HG03097 (cell line): ENCODE data around the gene PFN1.

Experiments used
- ATAC-seq: cut with Tn5 transposase; IDR thresholded peaks from one replicate; pipeline ENCODE4 v1.9.1; 2021; ENCODE audit not compliant: unreplicated experiment, low FRiP score

Gene PFN1

DNA sequence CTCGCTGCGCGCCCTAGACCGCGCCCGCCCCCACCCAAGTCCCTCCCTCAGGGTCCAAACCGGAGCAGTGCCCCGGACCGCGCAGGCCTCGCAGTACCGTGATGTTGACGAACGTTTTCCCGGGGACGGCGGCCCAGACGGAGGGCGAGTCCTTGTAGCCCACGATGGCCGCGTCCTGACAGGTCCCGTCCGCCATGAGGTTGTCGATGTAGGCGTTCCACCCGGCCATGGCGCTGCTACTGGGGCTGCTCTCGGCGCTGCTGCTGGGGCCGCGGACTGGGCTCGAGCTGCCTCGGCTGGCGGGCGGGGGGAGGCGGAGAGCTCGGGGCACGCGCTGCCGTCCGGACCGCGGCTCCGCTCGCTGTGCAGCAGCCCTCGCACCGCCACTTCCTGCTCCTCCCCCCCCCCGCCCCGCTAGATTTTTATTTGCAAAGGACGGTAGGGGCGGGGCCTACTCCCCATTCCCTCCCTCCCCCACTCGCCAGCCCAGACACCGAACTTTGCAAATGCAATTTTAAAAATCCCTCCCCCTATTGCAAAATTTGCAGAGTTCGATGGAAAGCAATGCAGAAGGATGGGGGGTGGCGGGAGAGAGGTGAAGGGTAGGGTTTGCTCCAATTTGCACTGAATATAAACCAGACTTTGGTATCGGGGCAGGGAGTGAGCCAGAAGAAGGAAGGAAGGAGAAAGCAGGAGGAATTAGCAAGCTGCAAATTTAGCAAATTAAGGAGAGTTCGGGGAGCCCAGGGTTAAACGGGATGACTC, at the start of gene PFN1:
PFN1 (minus strand) TSS at position 365 of the 765 bp plus-strand sequence; CDS start at position 229, 136 bp downstream.
- peak; percentile 8 for ATAC-seq

DNA sequence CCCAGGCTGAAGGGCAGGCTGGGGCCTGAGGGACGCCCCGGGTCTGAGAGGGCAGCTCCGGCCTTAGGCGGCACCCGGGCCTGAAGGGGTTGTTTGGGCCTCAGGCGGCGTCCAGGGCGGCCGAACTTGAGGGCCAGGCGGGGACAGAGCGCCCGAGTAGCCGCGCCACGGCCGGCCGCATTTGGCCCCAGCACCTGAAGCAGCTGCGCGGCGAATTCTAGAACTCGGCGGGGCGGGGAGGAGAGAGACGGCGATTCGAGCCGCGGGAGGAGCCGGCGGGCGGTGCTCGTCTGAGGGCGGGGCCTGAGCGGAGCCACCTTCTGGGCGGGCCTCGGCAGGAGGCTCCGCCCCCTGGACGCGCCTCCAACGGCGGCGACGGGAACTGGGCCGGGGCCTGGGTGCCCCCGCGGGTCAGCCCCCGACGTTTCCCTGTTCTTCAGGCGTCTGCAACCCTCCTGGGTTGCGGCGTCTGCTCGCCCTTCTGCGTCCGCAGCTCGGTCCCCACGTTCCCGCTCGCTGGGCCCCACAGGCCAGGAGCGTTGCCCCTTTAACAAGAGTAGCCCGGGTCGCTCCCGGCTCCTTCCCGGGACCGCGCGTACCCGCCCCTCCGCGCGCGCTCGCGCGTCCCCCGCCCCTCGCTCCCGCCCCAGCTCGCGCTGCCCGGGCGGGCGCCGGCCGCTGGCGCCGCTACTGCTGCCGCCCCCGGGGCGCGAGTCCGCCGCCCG, 49.1 kb upstream of the PFN1 start, which contains the start of the genes INCA1 and KIF1C:
INCA1 (minus strand) TSS at position 221 of the 725 bp plus-strand sequence. CDS start 3,085 bp downstream, outside the sequence.
KIF1C (plus strand) TSS at position 649 of the 725 bp plus-strand sequence. CDS start 2,297 bp downstream, outside the sequence.
- ATAC-seq = peak; percentile 81

DNA sequence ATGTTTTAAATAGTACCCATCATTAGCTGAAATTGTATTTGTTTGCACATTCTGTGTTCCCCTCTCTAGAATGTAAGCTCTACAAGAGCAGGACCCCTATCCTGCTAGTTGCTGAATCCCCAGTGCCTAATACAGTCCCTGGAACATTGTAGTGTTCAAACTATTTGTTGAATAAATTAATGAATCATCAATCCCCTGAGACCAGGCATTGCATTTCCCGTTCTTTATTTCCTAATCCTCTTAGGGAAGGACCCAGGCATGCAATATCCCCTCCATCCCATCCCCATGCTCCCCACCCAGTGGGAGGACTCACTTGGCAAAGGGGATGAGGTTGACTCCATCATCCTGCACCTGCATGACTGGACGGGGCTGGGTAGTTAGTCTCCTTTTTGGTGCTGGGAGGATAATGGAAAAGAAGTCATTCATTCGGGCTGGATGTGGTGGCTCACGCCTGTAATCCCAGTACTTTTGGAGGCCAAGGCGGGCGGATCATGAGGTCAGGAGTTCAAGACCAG, 45.8 kb upstream of the PFN1 start:
- ATAC-seq = no peak

DNA sequence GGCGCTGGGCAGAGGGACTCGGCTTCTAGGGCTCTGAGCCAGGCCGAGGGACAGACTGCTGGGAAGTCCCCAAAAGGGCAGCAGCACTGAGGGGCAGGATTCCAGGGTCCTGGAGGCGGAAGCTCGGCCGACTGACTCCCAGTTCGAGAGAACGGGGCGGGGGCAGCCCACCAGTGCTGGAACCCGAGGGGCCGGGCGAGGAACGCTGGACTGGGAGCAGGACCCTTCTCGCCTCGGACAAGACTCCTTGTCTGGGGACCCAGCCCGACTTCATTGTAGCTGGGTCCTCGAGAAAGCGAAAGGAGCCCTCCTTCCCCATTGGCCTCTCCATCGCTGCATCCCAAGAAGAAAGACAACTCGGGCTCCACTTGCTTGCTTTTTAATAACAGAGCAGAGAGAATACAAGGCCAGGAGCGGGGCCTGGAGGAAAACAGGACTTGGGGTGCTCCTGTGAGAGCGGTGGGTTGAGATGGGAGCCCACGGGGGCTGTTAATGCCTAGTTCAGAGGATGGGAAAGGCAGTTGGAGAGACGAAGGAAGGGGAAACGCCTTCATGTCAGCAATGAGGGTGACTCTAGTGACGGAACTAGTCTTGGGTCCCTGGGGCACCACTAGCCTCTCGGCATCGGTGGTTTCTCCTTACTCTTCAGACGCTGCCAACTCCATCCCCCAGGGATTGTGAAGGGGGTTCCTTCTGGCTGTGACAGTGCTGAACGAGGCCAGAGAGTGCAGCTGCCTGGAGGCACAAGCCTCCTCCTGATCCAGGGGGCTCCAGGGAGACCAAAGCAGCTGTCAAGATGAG, 39.6 kb upstream of the PFN1 start:
- ATAC-seq = peak; percentile 11

DNA sequence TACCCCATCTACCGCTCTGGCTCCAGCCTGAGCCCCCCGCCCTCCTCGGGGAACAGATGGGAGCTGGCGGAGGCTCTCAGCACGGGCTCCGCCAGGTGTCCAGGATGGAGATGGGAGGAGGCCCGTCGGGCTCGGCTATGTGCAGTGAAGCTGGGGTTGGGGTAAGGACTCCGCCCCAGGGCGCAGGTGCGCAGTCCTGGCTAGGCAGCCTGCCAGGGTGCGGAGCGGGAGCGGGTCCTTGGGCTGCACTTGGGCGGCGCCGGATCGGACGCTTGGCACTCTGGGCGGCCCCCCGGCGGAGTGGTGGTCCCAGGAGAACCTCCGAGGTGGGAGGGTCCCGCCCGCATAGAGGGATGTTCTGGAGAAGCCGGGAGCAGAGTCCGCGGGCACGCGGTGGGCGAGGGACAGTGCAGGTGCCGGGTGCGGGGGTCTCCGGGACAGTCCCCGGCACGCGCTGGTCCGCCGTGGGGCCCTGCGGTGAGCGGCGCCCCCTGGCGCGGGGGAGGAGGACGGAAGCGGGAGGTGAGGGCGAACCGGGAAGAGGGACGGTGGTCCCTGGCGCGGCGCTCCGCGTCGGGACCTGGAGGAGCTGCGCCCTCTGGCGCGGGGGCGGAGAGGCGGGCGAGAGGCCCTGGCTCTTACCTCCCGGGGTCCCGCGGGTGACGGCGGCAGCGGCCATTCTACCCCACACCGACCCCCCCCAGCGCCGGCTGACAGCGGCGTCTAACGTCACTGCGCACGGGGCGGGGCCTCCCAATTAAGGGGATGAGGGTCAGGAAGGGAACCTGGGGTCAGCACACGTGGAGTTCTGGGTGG, 38.8 kb upstream of the PFN1 start, which contains the start of gene CAMTA2:
CAMTA2 (minus strand) TSS at position 725 of the 816 bp plus-strand sequence. CDS start 1,453 bp downstream, outside the sequence.
- ATAC-seq = peak; percentile 46

DNA sequence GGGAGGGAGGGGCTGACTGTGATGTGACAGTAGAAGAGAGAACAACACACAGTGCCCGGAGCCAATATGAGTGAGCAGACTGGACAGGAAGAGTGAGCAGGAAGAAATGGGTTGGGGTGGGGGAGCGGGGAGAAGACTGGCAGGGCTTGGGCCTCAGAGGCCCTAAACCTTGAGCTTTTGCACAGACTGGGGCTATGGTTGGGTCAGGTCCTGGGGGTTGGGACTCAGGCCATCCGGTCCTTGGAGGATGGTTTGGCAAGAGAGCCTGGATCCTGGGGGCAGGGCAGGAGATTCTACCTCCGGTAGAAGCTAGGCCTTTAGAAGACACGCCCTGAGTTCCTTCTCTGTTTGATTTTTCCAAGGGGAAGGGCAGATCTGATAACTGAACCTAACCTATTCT, 38.1 kb upstream of the PFN1 start:
- ATAC-seq = no peak

DNA sequence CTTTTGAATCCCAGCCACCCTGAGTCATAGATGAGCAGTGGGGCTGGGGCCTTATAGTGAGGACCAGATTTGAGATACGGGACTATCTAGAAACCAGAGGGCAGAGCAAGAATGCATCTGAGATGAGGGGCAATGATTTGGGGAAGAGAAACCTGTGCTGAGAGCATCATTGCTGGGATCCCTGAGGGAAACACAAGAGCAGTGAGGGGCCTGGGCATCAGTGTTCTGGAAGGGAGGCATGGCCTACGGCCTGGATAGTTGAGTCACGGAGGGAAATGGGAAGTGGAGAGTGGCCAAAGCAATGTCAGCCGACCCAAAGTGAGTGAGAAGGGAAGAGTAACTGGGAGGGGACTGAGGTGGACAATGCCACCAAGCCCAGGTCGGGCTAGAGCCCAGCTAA, 34.0 kb upstream of the PFN1 start:
- ATAC-seq = no peak

DNA sequence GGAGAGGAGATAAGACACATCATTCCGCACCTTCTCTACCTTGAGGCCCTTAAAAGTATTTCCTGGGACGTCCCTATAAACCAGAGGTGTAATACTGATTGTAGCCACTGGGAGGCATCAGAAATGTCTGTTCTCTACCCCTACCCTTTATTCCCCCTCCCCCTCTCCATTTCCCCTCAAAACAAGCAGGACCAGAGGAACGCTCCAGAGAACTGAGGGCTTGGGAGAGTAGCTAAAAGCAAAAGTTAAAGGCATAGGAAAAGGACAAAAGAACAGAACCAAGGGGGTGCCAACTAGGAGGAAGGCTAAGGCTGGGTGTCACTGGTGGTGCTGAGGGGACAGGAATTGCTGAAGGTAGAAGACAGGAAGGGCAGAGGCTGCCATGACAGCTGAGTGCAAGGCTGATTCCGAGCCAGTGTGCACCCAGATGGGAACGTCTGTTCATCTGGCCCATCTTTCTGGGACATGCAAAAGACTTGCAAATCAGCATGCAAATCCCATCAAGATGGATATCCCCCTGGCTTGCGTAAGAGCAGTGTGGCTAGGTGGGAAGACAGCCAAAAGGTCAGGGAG, 32.4 kb upstream of the PFN1 start:
- ATAC-seq = no peak

DNA sequence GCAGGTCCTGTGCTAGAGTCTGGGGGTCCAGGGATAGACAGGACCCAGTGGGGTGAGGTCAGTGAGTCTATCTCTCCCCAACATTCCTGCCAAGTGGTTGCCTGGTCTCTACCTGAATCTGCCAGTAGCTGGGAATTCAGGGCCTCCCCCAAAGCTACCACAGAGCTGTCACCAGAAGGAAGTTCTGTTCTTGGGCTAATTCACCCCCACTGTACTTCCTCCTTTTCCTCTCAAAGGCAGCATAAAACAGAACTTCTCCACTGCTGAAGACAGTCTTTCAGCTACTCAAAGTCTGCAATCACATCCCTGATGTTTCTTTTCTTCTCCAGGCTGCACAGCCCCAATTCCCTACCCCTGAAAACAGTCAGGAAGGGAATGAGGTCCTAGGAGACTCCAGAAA, 30.4 kb upstream of the PFN1 start:
- no peak for ATAC-seq

DNA sequence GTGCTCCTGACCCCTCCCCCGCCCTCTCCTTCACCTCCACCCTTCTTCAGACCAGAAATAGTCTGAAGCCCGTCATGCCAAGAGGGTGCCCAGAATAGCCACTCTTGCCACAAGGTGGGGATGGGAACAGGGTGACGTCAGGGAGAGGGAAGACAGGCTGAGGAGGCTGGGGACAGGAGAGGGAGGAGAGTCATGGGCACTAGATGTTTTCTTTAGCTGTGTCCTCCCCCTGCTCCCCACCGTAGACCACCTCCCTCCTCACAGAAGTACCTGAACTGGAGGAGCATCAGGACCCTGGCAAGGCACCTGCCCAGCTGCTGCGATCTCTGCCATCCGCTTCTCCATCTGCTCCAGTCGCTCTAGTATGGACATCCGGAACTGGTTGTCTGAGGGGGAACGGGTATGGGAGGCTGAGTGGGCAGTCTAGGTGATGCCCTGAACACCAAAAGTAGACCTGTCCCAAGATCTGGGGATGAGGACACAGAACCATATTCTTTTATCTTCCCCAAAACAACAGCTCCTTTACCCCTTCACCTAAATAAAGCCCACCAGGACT, 25.9 kb upstream of the PFN1 start:
- ATAC-seq = no peak

DNA sequence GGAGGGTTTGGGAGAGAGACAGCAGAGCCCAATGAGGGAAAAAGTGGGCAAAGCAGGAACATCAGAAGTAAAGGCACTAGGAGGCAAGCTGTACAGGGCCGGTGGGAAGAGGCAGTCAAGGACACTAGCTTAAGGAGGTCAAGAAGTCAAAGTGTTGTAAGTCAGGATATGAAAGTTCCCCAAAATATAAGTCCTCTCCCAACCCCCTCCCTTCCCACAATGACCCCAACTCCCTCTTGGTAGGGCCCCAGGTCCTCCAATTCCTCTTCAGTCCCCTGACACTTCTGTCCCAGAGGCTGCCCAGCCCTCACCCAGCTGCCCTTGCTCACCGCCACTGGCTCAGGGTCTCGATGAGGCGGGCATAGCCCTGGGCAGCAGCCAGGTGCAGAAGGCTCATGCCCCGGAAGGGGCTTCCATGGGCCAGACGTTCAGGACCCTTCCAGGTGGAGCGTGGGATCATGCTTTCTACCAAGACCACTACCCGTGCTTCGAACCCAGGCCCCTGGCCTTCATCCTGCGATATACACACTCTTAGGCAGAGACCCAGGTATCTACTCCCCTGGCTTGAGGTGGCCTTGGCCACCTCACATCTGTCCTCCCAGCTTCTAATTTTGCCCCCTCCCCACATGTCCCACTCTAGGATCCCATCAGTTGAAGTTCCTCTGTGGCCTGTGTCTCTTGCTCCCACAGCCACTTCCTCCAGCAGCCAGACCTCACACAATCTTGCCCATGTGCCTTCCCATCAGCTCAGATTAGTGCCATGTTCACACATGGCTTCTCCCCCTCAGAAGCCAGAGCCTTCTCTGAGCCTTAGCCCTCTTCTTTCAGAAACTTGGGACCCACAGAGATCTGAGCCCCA, 25.2 kb upstream of the PFN1 start:
- ATAC-seq = no peak

DNA sequence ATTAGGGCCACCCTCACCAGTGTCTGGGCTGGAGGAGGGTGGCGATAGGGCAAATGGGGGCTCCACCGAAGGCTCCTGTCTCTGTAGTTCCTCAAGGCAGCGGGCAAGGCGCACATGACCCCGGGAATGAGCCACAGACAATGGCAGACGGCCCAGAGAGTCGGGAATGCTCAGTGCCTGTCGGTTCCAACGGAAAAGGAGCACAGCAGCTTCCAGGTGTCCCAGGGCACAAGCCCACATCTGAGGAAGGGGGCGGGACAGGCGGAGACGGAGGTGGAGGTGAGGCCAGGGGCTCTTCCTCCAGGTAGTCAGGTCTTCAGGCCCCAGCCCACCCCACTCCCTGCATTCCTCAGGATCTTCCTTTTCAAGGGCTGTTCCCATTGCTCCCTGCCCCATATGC, 24.4 kb upstream of the PFN1 start:
- ATAC-seq = no peak

DNA sequence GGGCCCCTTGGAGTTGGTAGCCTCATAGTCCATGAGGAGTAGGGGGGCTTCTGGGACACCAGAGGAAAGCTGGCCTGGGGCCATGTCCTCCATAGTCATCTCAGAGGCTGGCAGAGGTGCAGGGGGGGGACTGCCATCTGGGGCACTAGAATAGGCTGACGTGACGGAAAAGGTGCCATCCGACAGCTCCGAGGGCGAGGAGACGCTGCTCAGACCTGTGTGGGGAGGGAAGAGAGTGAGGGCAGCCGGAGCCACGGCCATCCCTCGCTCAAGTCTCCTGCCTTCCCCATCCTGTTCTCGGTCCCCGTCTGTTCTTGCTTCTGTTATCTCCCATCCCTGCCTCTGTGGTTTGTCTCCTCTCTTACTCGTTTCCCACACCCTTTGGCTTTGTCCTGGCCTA, 24.0 kb upstream of the PFN1 start:
- ATAC-seq = no peak

DNA sequence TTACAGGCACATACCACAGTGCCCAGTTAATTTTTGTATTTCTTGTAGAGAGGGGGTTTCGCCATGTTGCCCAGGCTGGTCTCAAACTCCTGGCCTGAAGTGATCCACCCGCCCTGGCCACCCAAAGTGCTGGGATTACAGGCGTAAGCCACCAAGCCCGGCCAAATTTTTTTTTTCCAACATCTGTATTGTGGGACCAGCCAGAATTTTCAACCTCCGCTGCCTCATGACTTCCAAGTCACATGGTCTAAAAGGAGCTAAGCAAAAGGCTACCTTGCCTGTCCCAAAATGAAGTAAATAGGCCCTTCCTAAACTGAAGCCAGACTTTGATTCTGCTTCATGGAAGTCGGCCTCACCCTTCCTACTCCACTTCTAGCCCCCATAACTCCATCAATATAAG, 23.5 kb upstream of the PFN1 start:
- no peak for ATAC-seq

DNA sequence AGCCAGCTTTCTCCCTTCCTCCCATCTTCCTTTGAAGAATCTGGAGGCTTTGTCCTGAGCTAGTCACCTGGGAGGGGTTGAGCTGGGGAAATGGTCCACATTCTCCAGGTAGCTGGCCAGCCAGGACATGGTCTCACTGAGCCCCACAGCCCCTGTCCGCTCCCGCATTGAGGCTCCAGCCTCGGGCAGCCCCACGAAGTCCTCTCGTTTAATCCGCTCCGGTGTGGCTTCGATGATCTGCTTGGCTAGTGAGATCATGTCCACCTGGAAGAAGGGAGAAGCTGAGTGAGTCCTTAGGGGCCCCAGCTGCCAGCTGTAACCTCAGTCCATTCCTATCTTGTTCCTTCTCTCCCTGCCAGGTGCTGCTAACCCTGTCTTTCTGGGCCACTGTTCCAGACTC, 21.9 kb upstream of the PFN1 start:
- ATAC-seq = no peak

DNA sequence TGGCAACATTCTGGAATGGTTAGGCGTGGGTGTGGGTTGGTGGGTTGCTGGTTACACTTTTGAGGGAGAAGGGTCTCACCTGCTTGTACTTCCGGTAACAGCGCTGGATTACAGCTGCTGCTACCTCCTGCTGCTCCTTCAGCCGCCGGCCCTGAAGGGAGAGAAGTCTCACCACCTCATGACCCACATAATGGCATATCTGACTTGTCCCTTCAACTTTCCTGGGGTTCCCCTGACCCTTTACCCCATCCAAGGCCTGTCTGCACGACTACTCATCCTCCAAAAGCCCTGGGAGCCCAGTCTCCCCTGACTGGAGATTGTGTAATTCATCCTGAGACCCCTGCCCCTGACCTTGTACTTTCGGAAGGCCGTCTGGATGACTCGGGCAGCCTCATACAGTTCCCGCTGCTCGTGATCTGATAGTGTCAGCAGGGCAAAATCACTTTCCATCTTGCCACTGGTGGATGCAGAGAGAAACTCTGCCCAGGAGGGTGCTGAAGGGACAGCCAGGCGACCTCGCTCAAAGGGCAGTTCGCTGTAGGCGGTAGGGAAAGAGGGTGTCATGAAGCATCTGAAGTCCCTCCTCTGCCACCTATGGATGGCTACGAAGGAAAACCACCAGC, 21.3 kb upstream of the PFN1 start:
- ATAC-seq = no peak

DNA sequence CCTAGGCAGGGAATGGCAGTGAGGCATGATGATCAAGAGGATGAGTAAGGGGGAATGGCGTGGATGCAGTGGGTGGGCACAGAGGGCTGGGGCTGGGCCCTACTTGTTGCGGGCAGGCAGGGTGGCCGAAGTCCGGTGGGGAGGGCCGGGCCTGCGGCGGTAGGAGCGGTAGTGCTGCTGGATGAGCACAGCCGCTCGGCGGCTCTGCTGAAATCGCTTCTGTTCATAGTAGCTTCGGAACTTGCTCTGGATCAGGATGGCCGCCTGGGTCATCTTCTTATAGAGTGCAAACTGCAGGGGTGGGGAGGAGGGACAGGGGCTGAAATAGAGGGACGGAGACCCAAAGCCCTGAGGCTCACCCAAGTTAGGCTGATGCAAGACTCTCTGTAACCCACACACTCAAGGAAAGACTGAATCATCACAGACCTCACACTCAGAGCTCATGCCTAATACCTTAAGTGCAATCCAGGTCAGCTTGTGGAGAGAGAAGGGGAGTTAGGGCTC, 20.8 kb upstream of the PFN1 start:
- ATAC-seq = no peak
